A673 (cell line): ENCODE measurements around the gene PADI1. TPM values are rescaled to one million over a fixed set of nuclear protein-coding genes. Genes with fewer than 3 reads are reported as not detected.

ENCODE experiments used
- BruUV-seq: library from RNA; stranded (reverse); fragments of 400-500 nt; replicated peaks from 2 replicates; lab custom pipeline; 2021; lab: Mats Ljungman, UMichigan
- CTCF ChIA-PET: fragments of 300-600 bp; sonication (Branson Sonifier 250); formaldehyde crosslinking; loops from one replicate; lab custom pipeline; 2022; ENCODE audit warnings: antibody characterized with exemption; lab: Charles Lee
- POLR2A ChIA-PET: fragments of 300-600 bp; sonication (Branson Sonifier 250); formaldehyde crosslinking; loops from one replicate; lab custom pipeline; 2022; ENCODE audit warnings: antibody characterized with exemption; ENCODE audit not compliant: low non-redundant PET; lab: Charles Lee
- DNase-seq: peaks from one replicate; pipeline ENCODE4 v3.0.0-alpha.2; 2015; ENCODE audit warnings: low spot score
- H3K27ac ChIP-seq: fragments of 200-600 bp; sonication (generic); 2 replicates; pipeline ENCODE4 v1.5.1; 2016; ENCODE audit warnings: mixed run types, low read depth, mild to moderate bottlenecking, mixed read lengths, antibody characterized with exemption, low read length; ENCODE audit not compliant: poor library complexity, severe bottlenecking
- H3K27me3 ChIP-seq: fragments of 200-600 bp; sonication (generic); replicated peaks from 2 replicates; pipeline ENCODE4 v1.6.1; 2017; ENCODE audit warnings: mixed run types, low read depth, mild to moderate bottlenecking, mixed read lengths, antibody characterized with exemption, low read length; ENCODE audit not compliant: insufficient read depth, poor library complexity
- H3K36me3 ChIP-seq: fragments of 200-600 bp; sonication (generic); 2 replicates; pipeline ENCODE4 v1.6.1; 2016; ENCODE audit warnings: mixed run types, mild to moderate bottlenecking, mixed read lengths, antibody characterized with exemption, low read length; ENCODE audit not compliant: insufficient read depth, poor library complexity, severe bottlenecking
- H3K4me1 ChIP-seq: fragments of 200-600 bp; sonication (generic); 2 replicates; pipeline ENCODE4 v1.6.1; 2017; ENCODE audit warnings: mixed run types, mild to moderate bottlenecking, mixed read lengths, antibody characterized with exemption, low read length; ENCODE audit not compliant: insufficient read depth, poor library complexity, severe bottlenecking
- H3K4me3 ChIP-seq: fragments of 200-600 bp; sonication (generic); 2 replicates; pipeline ENCODE4 v1.5.1; 2016; ENCODE audit warnings: low read depth, mixed run types, mild to moderate bottlenecking, mixed read lengths, low read length; ENCODE audit not compliant: poor library complexity, severe bottlenecking
- H3K9me3 ChIP-seq: fragments of 200-600 bp; sonication (generic); 2 replicates; pipeline ENCODE4 v1.6.1; 2016; ENCODE audit warnings: mixed run types, low read depth, mild to moderate bottlenecking, mixed read lengths, antibody characterized with exemption, low read length; ENCODE audit not compliant: poor library complexity, severe bottlenecking
- EZH2 ChIP-seq: fragments of 200-600 bp; sonication (generic); IDR thresholded peaks from 2 replicates; pipeline ENCODE4 v1.6.1; 2017; ENCODE audit warnings: borderline replicate concordance, low read depth, mild to moderate bottlenecking, mixed read lengths, antibody characterized with exemption, low read length; ENCODE audit not compliant: poor library complexity, severe bottlenecking
- intact Hi-C: fragments of 100-400 bp; cut with micrococcal nuclease; formaldehyde crosslinking; loops from one replicate; pipeline ENCODE4 v1.10.0; 2022; ENCODE audit not compliant: unreplicated experiment
- total RNA-seq: library from RNA; stranded (reverse); gene quantifications from 2 replicates; pipeline ENCODE4 v1.2.3, GENCODE V29; 2021
- TF ChIP-seq, protein P1 (sequence below): fragments of 300-800, 200-600 bp; sonication (generic); conservative IDR thresholded peaks from 2 replicates; pipeline ENCODE4 v1.5.1; 2017; ENCODE audit warnings: low read depth, mild to moderate bottlenecking, antibody characterized with exemption, low read length, moderate library complexity, mixed read lengths

The PADI1 gene
- total RNA-seq, 1 experiment from 2014 or later: 0.56 TPM

DNA sequence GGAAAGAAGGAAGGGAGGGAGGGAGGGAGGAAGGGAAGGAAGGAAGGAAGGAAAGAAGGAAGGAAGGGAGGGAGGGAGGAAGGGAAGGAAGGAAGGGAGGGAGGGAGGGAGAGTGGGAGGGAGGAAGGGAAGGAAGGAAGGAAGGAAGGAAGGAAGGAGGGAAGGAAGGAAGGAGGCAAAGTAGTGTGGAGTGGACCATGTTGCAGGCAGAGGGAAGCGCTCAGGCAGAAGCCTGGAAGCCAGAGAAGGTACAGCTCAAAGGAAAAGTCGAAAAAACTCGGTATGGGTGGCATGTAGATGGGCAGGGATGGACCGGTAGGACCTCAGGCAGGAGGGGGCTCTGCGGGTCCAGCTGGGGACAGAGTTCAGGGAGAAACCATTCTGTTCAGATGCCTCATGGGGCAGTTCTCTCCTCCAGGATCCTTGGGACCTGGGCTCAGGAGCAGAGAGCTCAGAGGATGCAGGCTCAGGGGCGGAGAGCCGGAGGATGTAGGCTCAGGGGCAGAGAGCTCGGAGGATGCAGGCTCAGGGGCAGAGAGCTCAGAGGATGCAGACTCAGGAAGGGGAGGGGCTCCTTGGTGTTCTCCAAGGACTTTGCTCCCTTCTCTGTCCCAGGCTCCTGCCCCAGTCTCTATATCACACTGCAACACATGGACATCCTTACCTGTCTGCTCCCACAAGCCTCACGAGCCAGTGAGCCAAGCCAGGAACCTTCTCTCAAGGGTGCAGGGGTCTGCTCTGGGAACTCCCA is 30.4 kb downstream of the PADI1 start:
- DNase-seq: peak; percentile 74
- ChIA-PET CTCF (interaction anchor here (0.7 kb wide), 1 partner anchor 174 kb away, joined by 5 read pairs; no protein-coding TSS in a partner anchor), POLR2A (interaction anchor here (0.6 to 0.7 kb wide), 2 partner anchors 107 to 178 kb away, joined by 3 to 8 read pairs; no protein-coding TSS in a partner anchor)
- intact Hi-C loops: loop anchor here (1.0 to 2.0 kb wide), 2 partner anchors 107 to 175 kb away; no protein-coding TSS in a partner anchor
- H3K27me3 ChIP-seq: no peaks in the 10 kb centered on the region
- no TSS peak for BruUV-seq
- H3K36me3 ChIP-seq: no peaks in the 10 kb centered on the region
- no peak for TF ChIP-seq EZH2
- peaks cover 50% of the 10 kb centered on the region for H3K4me1 ChIP-seq
- no peak overlapping the region for H3K4me3 ChIP-seq
- H3K9me3 ChIP-seq: no peaks in the 10 kb centered on the region
- peak overlapping the region; percentile 84 for H3K27ac ChIP-seq

GRCh38 chr1:17236779-17237560 is 32.0 kb downstream of the PADI1 start:
- Histone ChIP-seq H3K36me3 (no peaks in the 10 kb centered on the region), H3K4me1 (peaks cover 41% of the 10 kb centered on the region), H3K27ac (peak overlapping the region; percentile 84), H3K4me3 (no peak overlapping the region), H3K27me3 (no peaks in the 10 kb centered on the region), H3K9me3 (no peaks in the 10 kb centered on the region)
- no peak for TF ChIP-seq EZH2
- TF ChIP-seq, protein P1, sequence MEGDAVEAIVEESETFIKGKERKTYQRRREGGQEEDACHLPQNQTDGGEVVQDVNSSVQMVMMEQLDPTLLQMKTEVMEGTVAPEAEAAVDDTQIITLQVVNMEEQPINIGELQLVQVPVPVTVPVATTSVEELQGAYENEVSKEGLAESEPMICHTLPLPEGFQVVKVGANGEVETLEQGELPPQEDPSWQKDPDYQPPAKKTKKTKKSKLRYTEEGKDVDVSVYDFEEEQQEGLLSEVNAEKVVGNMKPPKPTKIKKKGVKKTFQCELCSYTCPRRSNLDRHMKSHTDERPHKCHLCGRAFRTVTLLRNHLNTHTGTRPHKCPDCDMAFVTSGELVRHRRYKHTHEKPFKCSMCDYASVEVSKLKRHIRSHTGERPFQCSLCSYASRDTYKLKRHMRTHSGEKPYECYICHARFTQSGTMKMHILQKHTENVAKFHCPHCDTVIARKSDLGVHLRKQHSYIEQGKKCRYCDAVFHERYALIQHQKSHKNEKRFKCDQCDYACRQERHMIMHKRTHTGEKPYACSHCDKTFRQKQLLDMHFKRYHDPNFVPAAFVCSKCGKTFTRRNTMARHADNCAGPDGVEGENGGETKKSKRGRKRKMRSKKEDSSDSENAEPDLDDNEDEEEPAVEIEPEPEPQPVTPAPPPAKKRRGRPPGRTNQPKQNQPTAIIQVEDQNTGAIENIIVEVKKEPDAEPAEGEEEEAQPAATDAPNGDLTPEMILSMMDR: peak; percentile 90
- POLR2A ChIA-PET: no interaction called here
- CTCF ChIA-PET: interaction anchor here (2.2 kb wide), 2 partner anchors 109 to 111 kb away, joined by 10 to 14 read pairs; no protein-coding TSS in a partner anchor
- DNase-seq: peak; percentile 94
- intact Hi-C loops: loop anchor here (1.0 kb wide), 1 partner anchor 112 kb away; no protein-coding TSS in a partner anchor
- no TSS peak for BruUV-seq

GRCh38 chr1:17237561-17237903 is 32.6 kb downstream of the PADI1 start:
- intact Hi-C loops: loop anchor here (1.0 kb wide), 1 partner anchor 112 kb away; no protein-coding TSS in a partner anchor
- BruUV-seq: no TSS peak
- DNase-seq: no peak
- Histone ChIP-seq H3K36me3 (no peaks in the 10 kb centered on the region), H3K9me3 (no peaks in the 10 kb centered on the region), H3K4me3 (no peak overlapping the region), H3K27me3 (no peaks in the 10 kb centered on the region), H3K4me1 (peaks cover 37% of the 10 kb centered on the region), H3K27ac (no peak overlapping the region)
- POLR2A ChIA-PET: no interaction called here
- TF ChIP-seq, protein P1: no peak
- TF ChIP-seq EZH2: no peak
- CTCF ChIA-PET: interaction anchor here (2.2 kb wide), 2 partner anchors 110 to 112 kb away, joined by 10 to 14 read pairs; no protein-coding TSS in a partner anchor
